Mesenchymal stem cell (in vitro differentiated cells and primary cell): ENCODE results near the gene CWC15.
"Not testable (repeated sequence)": the region's sequence is repeated elsewhere in the genome, so short reads cannot be mapped to it uniquely, and the experiment has no call there.

Source experiments
- DNase-seq: peaks from one replicate; pipeline ENCODE4 v3.0.0-alpha.2; 2013
- H2AFZ ChIP-seq: one replicate; pipeline ENCODE4 v1.6.1; 2013; ENCODE audit warnings: low read depth, mild to moderate bottlenecking, control low read depth, inconsistent platforms, low read length, moderate library complexity
- H2AK5ac ChIP-seq: 2 replicates; pipeline ENCODE4 v1.6.1; 2013; ENCODE audit warnings: low read length, moderate library complexity, mild to moderate bottlenecking, inconsistent platforms; ENCODE audit not compliant: severe bottlenecking
- H2BK120ac ChIP-seq: one replicate; pipeline ENCODE4 v1.6.1; 2013; ENCODE audit warnings: low read depth, mild to moderate bottlenecking, inconsistent platforms, low read length, moderate library complexity
- H2BK12ac ChIP-seq, 2 experiments: one replicate each; pipeline ENCODE4 v1.6.1; 2013; ENCODE audit warnings: inconsistent platforms in 2 of 2, low read length in 2 of 2, mild to moderate bottlenecking in 2 of 2, moderate library complexity in 2 of 2, control low read depth in 1 of 2
- H2BK15ac ChIP-seq: one replicate; pipeline ENCODE4 v1.6.1; 2013; ENCODE audit warnings: mild to moderate bottlenecking, low read depth, inconsistent platforms; ENCODE audit not compliant: poor library complexity, severe bottlenecking
- H2BK5ac ChIP-seq: 2 replicates; pipeline ENCODE4 v1.6.1; 2013; ENCODE audit warnings: low read depth, mild to moderate bottlenecking, low read length, control low read depth, inconsistent platforms; ENCODE audit not compliant: poor library complexity, severe bottlenecking
- H3K14ac ChIP-seq, 2 experiments: one replicate each; pipeline ENCODE4 v1.6.1; 2013; ENCODE audit warnings: inconsistent platforms in 2 of 2, low read length in 2 of 2, control low read depth in 1 of 2, mild to moderate bottlenecking in 1 of 2, moderate library complexity in 1 of 2
- H3K18ac ChIP-seq, 2 experiments: one replicate each; pipeline ENCODE4 v1.6.1; 2013; ENCODE audit warnings: inconsistent platforms in 2 of 2, low read length in 2 of 2, control low read depth in 1 of 2, low read depth in 1 of 2, mild to moderate bottlenecking in 1 of 2
- H3K23ac ChIP-seq, 2 experiments: one replicate each; pipeline ENCODE4 v1.6.1; 2013; ENCODE audit warnings: inconsistent platforms in 2 of 2, low read length in 2 of 2, mild to moderate bottlenecking in 2 of 2, moderate library complexity in 2 of 2, control low read depth in 1 of 2
- H3K27ac ChIP-seq: 2 replicates; pipeline ENCODE4 v1.5.1; 2013; ENCODE audit warnings: mild to moderate bottlenecking, moderate library complexity, low read length, control low read depth, inconsistent platforms; ENCODE audit not compliant: poor library complexity, severe bottlenecking
- H3K27me3 ChIP-seq, 2 experiments: 2 replicates each; pipeline versions ENCODE4 v1.6.1 to v1.7.0; 2013; ENCODE audit warnings: low read length in 2 of 2, mild to moderate bottlenecking in 2 of 2, moderate library complexity in 2 of 2, control low read depth in 1 of 2, inconsistent platforms in 1 of 2; ENCODE audit not compliant: control insufficient read depth in 1 of 2, insufficient read depth in 1 of 2
- H3K36me3 ChIP-seq, 2 experiments: 2 replicates each; pipeline versions ENCODE4 v1.6.1 to v1.7.0; 2013; ENCODE audit warnings: low read length in 2 of 2, control low read depth in 1 of 2, inconsistent platforms in 1 of 2, low read depth in 1 of 2, mild to moderate bottlenecking in 1 of 2; ENCODE audit not compliant: insufficient read depth in 2 of 2, control insufficient read depth in 1 of 2
- H3K4ac ChIP-seq, 2 experiments: one replicate each; pipeline ENCODE4 v1.6.1; 2013; ENCODE audit warnings: inconsistent platforms in 2 of 2, low read length in 2 of 2, mild to moderate bottlenecking in 2 of 2, moderate library complexity in 2 of 2, control low read depth in 1 of 2, low read depth in 1 of 2
- H3K4me1 ChIP-seq: 2 replicates; pipeline ENCODE4 v1.6.1; 2013; ENCODE audit warnings: low read depth, low read length, control low read depth; ENCODE audit not compliant: control insufficient read depth, insufficient read depth
- H3K4me2 ChIP-seq: 2 replicates; pipeline ENCODE4 v1.6.1; 2013; ENCODE audit warnings: low read length, mild to moderate bottlenecking, inconsistent platforms; ENCODE audit not compliant: poor library complexity, severe bottlenecking
- H3K4me3 ChIP-seq, 2 experiments: 2 replicates each; pipeline versions ENCODE4 v1.5.1 to v1.7.0; 2013; ENCODE audit warnings: low read length in 2 of 2, mild to moderate bottlenecking in 2 of 2, control low read depth in 1 of 2, low read depth in 1 of 2; ENCODE audit not compliant: insufficient read depth in 1 of 2
- H3K79me1 ChIP-seq: replicated peaks from 2 replicates; pipeline ENCODE4 v1.6.1; 2013; ENCODE audit warnings: mild to moderate bottlenecking, control low read depth, low read length, inconsistent platforms; ENCODE audit not compliant: poor library complexity, severe bottlenecking
- H3K9ac ChIP-seq: 2 replicates; pipeline ENCODE4 v1.7.0; 2013; ENCODE audit warnings: mild to moderate bottlenecking, low read length, moderate library complexity
- H3K9me3 ChIP-seq: 2 replicates; pipeline ENCODE4 v1.7.0; 2013; ENCODE audit warnings: mild to moderate bottlenecking, low read length; ENCODE audit not compliant: control insufficient read depth
- H4K8ac ChIP-seq: one replicate; pipeline ENCODE4 v1.6.1; 2013; ENCODE audit warnings: inconsistent platforms, mild to moderate bottlenecking, low read length, moderate library complexity
- H4K91ac ChIP-seq: one replicate; pipeline ENCODE4 v1.6.1; 2013; ENCODE audit warnings: mild to moderate bottlenecking, low read length, inconsistent platforms
- WGBS: methylation state at CpG from one replicate; pipeline ENCODE4 v1.1.7; 2013; ENCODE audit warnings: mixed read lengths; 5-methylcytosine and 5-hydroxymethylcytosine counted together

The CWC15 gene

GRCh38 chr11:94922321-94923003, 50.9 kb downstream of the CWC15 start:
- Histone ChIP-seq H3K23ac (peak overlapping the region in 1 of 2 experiments; percentile 43), H3K79me1 (no peaks in the 10 kb centered on the region), H3K27me3 (no peaks in the 10 kb centered on the region), H3K4ac (peak overlapping the region in 1 of 2 experiments; percentile 40), H3K27ac (no peak overlapping the region), H4K8ac (peak overlapping the region; percentile 74), H2BK15ac (no peak overlapping the region), H3K4me3 (no peak overlapping the region), H2BK5ac (no peak overlapping the region), H4K91ac (peak overlapping the region; percentile 83), H2AK5ac (no peak overlapping the region), H3K9ac (no peak overlapping the region), H3K14ac (peak overlapping the region in 1 of 2 experiments; percentile 61), H3K9me3 (no peaks in the 10 kb centered on the region), H3K4me1 (peaks cover 17% of the 10 kb centered on the region), H2AFZ (no peak overlapping the region), H3K4me2 (no peak overlapping the region), H2BK12ac (peak overlapping the region; percentile 11 to 89), H2BK120ac (peak overlapping the region; percentile 29), H3K36me3 (no peaks in the 10 kb centered on the region), H3K18ac (peak overlapping the region; percentile 73 to 85)
- WGBS: 91% methylated on average over 2 of the region's 5 CpGs
- no peak for DNase-seq

GRCh38 chr11:94920311-94920710, 53.0 kb downstream of the CWC15 start:
- Histone ChIP-seq H3K18ac (no peak overlapping the region), H3K4ac (no peak overlapping the region), H2BK12ac (no peak overlapping the region), H3K9ac (no peak overlapping the region), H3K27ac (no peak overlapping the region), H2AK5ac (no peak overlapping the region), H3K23ac (no peak overlapping the region), H2BK15ac (no peak overlapping the region), H2AFZ (no peak overlapping the region), H2BK120ac (no peak overlapping the region), H2BK5ac (no peak overlapping the region), H4K91ac (no peak overlapping the region), H3K4me2 (no peak overlapping the region), H3K79me1 (no peaks in the 10 kb centered on the region), H3K14ac (no peak overlapping the region), H3K36me3 (no peaks in the 10 kb centered on the region), H3K4me1 (peaks cover 8% of the 10 kb centered on the region), H4K8ac (no peak overlapping the region), H3K9me3 (no peaks in the 10 kb centered on the region), H3K27me3 (no peaks in the 10 kb centered on the region), H3K4me3 (no peak overlapping the region)
- no peak for DNase-seq

GRCh38 chr11:94913718-94914394, 59.5 kb downstream of the CWC15 start:
- H3K9me3 ChIP-seq, H3K4me2 ChIP-seq, H3K79me1 ChIP-seq, H2BK5ac ChIP-seq, H3K4me3 ChIP-seq, H2BK15ac ChIP-seq, H3K9ac ChIP-seq, H4K91ac ChIP-seq, H3K4ac ChIP-seq, H3K4me1 ChIP-seq, DNase-seq, H3K14ac ChIP-seq, H3K23ac ChIP-seq, H2AFZ ChIP-seq, H2BK120ac ChIP-seq, H2BK12ac ChIP-seq, H4K8ac ChIP-seq, H3K27ac ChIP-seq, H2AK5ac ChIP-seq, H3K27me3 ChIP-seq, H3K18ac ChIP-seq: not testable (repeated sequence)
- WGBS: 91% methylated on average over 1 of the region's 2 CpGs
- H3K36me3 ChIP-seq: peaks cover 10 to 11% of the 10 kb centered on the region in 2 experiments

GRCh38 chr11:94912806-94913205, 60.5 kb downstream of the CWC15 start:
- no peaks in the 10 kb centered on the region for H3K27me3 ChIP-seq
- no peak overlapping the region for H3K4ac ChIP-seq
- no peak overlapping the region for H3K4me2 ChIP-seq
- no peak overlapping the region for H2BK15ac ChIP-seq
- H3K14ac ChIP-seq: no peak overlapping the region
- H3K23ac ChIP-seq: no peak overlapping the region
- H2BK5ac ChIP-seq: no peak overlapping the region
- H2AFZ ChIP-seq: no peak overlapping the region
- no peak for DNase-seq
- H3K4me1 ChIP-seq: peaks cover 5% of the 10 kb centered on the region
- no peak overlapping the region for H2BK12ac ChIP-seq
- no peak overlapping the region for H4K91ac ChIP-seq
- no peak overlapping the region for H3K9ac ChIP-seq
- no peak overlapping the region for H3K27ac ChIP-seq
- H4K8ac ChIP-seq: no peak overlapping the region
- no peak overlapping the region for H3K18ac ChIP-seq
- no peak overlapping the region for H2BK120ac ChIP-seq
- no peak overlapping the region for H2AK5ac ChIP-seq
- H3K4me3 ChIP-seq: no peak overlapping the region
- H3K9me3 ChIP-seq: no peaks in the 10 kb centered on the region
- H3K36me3 ChIP-seq: peaks cover 11% of the 10 kb centered on the region in 2 experiments
- peaks cover 3% of the 10 kb centered on the region for H3K79me1 ChIP-seq
- WGBS: 100% methylated on average over 4 of the region's 9 CpGs
